ENCODE results near the gene LCOR.

The LCOR gene

GRCh38 chr10:96890580-96890979 is 58.5 kb downstream of the LCOR start:
- no peak for DNase-seq

- DNase-seq: no peak
Measured at GRCh38 chr10:96891840-96892239, 59.7 kb downstream of the LCOR start.

GRCh38 chr10:96895662-96896424 is 63.7 kb downstream of the LCOR start:
- DNase-seq: no peak

GRCh38 chr10:96896884-96897589 is 64.9 kb downstream of the LCOR start:
- no peak for DNase-seq

GRCh38 chr10:96902117-96902516 is 70.0 kb downstream of the LCOR start:
- no peak for DNase-seq

- no peak for DNase-seq
Measured at GRCh38 chr10:96902731-96903358, 70.7 kb downstream of the LCOR start.

GRCh38 chr10:96904648-96905047 is 72.5 kb downstream of the LCOR start:
- no peak for DNase-seq

- DNase-seq: no peak
Measured at GRCh38 chr10:96906864-96907263, 74.8 kb downstream of the LCOR start.

- DNase-seq: peak; percentile 63
Measured at GRCh38 chr10:96910488-96911395, 78.6 kb downstream of the LCOR start.

- DNase-seq: no peak
Measured at GRCh38 chr10:96912405-96912804, 80.3 kb downstream of the LCOR start.

GRCh38 chr10:96913906-96914305 is 81.8 kb downstream of the LCOR start:
- DNase-seq: no peak

- DNase-seq: no peak
Measured at GRCh38 chr10:96917628-96918027, 85.5 kb downstream of the LCOR start.

- no peak for DNase-seq
Measured at GRCh38 chr10:96918214-96919002, 86.3 kb downstream of the LCOR start.

- DNase-seq: no peak
Measured at GRCh38 chr10:96919785-96920430, 87.8 kb downstream of the LCOR start.

GRCh38 chr10:96921655-96922054 is 89.6 kb downstream of the LCOR start:
- DNase-seq: no peak

GRCh38 chr10:96922978-96923948 is 91.2 kb downstream of the LCOR start:
- DNase-seq: no peak

- no peak for DNase-seq
Measured at GRCh38 chr10:96924861-96925260, 92.8 kb downstream of the LCOR start.

- peak; percentile 83 for DNase-seq
Measured at GRCh38 chr10:96930469-96930868, 98.4 kb downstream of the LCOR start.

- DNase-seq: no peak
Measured at GRCh38 chr10:96935148-96935547, 103.0 kb downstream of the LCOR start.

- DNase-seq: no peak
Measured at GRCh38 chr10:96935810-96936209, 103.7 kb downstream of the LCOR start.
